Dermis microvascular lymphatic vessel endothelial cell (primary cell): ENCODE results near the gene TMEM191C. TPM values are rescaled to one million over a fixed set of nuclear protein-coding genes. Genes with fewer than 3 reads are reported as not detected.
"Not testable (repeated sequence)": the region's sequence is repeated elsewhere in the genome, so short reads cannot be mapped to it uniquely, and the experiment has no call there.

Experiments
- DNase-seq, 2 donors: peaks; one replicate each; pipeline versions ENCODE4 v3.0.0 to v3.0.0-alpha.2; 2010; ENCODE audit warnings: low read depth in 2 of 2
- total RNA-seq: library from RNA; depleted of rRNA; stranded (reverse); fragments of >200 nt; gene quantifications from 2 replicates; pipeline ENCODE4 v1.2.1, GENCODE V29; 2014

TMEM191C gene
- total RNA-seq, 1 donor from 2014 or later = 0.39 TPM

DNA sequence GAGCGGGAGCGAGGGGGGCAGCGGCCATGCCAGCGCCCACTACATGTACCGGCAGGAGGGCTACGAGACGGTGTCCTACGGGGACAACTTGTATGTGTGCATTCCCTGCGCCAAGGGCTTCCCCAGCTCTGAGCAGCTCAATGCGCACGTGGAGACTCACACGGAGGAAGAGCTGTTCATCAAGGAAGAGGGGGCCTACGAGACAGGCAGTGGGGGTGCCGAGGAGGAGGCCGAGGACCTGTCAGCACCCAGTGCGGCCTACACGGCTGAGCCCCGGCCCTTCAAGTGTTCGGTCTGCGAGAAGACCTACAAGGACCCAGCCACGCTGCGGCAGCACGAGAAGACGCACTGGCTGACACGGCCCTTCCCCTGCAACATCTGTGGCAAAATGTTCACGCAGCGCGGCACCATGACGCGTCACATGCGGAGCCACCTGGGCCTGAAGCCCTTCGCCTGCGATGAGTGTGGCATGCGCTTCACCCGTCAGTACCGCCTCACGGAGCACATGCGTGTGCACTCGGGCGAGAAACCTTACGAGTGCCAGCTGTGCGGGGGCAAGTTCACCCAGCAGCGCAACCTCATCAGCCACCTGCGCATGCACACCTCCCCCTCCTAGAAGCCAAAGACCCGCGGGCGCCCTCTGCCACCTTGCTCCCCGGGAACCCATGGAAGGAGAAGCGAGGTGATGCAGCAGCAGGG lies 20.9 kb upstream of the TMEM191C start:
- no peak for DNase-seq

DNA sequence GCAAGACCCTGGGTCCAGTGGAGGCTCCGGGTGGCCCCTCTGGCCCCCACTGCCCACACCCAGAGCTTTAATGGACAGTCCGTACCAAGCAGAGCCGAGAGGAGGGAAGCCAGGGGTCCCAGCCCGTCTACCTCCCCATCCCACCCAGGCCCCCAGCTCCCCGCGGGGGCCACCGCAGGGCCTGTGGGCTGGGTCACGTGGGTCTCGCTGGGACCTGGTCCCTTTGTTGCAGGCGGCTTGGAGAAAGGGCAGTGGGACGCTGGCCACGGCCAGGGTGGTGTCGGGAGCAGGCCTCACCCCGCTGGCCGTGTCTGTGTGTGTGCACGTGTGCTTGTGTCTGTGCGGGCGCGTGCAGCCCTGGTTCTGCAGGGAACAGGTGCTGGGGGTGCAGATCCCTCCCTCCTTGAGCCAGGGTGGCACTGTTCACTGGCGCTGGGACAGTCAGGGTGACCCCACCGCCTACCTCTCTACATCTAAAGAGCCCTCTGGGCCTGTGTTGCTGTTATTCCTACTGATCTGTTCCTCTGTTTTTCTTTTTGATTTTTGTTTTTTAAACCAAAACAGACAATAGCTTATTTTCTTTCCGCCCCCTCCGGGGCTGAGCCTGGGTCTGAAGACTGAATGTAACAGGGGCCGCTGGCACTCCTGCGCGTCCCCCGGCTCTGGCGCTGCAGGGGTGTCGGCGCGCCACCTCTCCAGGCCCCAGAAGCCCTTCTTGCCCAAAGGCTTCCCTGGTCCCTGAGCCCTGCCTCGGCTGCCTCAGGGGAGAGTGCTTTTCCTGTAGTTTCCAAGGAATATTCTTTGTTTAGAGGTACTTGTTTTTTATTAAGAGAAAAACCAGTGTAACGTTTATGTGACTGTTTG lies 20.1 kb upstream of the TMEM191C start:
- no peak for DNase-seq

DNA sequence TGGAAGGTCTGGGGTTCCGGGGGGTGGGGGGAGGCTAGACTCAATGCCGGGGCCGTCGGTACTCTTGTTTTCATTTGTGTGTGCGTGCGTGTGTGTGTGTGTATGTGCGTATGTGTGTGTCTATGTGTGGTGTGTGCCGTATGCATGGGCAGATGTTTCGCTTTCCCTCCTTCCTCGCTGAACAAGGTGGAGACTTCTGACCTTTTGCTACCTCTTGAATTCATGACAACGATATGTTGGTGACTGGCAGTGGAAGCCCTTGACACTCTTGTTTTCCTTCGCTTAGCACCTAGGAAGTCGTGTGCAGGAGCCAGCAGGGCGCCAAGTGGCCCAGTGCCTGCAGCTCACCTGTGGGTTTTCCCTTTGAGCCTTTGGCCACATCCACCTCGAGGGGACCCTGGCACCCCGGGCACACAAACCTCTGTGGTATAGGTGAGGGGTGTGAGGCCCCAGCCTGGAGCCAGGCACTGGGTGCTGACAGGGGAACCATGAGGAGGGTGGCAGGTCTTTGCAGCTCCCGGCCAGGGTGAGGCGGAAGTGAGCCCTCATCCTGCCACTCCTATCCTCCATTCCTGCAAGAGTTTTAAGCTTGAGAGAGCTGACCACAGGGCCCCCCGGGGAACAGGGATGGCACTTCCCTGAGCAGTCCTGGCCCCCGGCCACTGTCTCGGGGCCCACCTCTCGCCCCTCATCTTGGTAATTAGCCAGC lies 19.3 kb upstream of the TMEM191C start:
- no peak for DNase-seq

DNA sequence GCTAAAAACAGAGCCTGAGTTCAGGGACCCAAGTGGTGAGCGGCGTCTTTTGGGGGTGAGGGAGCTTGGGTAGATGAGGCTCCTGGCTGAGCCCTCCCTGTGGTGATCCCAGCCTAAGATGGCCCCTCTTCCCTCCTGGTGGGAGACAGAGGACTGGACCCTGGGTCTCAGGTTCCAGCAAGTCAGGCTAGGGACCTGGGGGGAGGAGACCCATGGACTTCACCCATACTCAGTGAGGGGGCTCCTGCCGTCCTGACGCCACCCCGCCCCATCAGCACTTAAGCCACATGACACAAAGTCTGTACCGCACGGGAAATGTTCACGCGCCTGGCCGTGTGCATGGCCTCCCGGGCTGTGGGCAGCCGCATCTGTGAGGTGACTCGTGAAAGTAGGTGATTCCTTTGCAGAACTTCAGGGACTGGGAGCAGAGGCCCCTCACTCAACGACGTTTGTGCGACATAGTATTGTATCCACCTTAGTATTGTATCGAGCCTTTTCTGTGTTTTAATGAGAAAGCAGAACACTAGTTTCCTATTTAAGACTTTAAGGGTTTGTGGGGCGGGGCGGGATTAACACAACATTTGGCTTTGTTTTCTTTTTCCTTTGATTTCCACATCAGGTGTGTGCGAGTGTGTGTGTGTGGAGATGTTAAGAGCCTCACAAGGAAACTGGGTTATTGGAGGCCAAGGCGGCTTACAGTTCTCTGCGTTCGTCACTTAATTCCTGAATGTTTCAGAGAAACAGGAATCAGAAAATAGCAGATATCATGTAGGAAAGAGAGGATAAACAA lies 18.4 kb upstream of the TMEM191C start:
- no peak for DNase-seq

DNA sequence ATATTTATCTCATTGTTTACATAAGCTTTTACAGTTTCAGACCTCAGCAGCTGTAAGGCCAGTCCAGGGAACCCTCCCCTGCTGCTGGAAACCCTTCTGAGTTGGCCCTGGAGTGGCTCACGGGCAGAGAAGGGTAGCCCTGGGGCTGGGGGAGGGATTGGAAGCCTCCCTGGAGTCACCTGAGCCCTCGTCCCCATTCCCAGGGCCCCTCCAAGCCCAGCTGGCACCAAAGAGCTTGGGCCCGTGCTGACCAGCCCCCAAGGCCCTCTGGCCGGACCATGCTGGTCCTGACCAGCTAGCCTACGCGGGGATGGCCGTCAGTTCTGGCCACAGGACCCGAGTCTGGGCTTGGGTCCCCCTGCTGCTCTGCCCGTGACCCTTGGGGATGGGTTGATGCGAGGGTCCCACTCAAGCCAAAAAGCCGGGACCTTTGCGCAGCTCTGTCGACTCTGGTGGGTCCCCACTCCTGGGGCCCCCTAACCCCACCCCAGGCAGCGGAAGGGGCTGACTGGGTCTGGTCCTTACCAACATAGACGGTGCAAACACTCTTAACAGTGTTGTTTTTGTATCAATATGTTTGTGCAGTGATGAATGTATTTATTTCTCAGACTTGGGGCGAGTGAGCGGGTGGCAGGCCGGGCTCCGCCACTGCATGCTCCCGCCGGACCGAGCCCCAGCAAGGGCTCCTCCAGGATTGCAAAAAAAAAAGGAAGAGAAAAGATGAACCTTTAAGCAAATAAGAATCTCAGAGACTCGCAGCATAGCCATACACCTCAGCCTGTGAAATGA lies 17.5 kb upstream of the TMEM191C start:
- no peak for DNase-seq

DNA sequence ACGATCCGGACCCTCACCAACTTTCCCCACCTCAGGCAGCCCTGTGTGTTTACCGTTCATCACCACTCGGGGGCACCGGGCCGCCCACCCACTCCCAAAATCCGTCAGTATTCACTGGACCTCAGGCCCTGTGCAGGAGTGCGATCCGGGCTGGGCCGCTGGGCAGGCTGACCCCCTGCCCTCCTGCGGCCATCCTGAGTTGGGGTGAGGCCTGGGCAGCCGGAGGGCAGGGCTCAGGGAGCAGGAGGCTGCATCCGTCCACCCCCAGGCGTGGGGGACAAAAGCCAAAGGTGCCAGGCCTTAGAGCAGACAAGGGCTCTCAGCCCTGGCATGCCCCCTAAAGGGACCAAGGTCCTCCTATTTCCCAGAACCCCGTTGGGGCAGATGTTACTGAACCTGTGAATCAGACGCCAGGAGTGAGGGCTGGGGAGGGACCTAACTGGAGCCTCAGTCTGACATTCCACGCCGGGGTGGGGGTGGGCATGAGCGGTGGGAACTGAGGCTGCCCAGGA lies 16.8 kb upstream of the TMEM191C start:
- DNase-seq = no peak

DNA sequence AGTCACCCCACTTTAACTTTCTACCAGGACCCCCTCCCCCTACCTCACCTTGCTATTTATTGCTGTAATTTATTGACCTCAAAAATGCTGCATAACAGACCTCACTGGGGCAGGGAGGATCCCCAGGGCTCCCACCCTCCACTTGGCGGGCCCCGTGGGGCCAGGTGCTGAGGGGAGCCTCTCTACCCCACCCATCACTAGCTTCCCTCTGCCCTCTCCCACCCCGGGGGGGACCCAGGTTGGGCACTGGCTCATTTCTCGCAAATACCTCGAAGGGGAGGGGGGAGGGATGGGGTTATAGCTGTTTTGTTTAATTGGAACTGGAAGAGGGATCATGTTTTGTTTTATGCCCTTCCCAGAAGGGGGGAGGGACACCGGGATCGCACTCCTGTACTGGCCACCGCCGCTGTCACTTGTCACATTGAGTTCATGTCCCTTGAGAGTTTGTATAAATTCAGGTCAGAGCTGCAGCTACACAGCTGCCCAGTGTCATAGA lies 16.3 kb upstream of the TMEM191C start:
- no peak for DNase-seq

DNA sequence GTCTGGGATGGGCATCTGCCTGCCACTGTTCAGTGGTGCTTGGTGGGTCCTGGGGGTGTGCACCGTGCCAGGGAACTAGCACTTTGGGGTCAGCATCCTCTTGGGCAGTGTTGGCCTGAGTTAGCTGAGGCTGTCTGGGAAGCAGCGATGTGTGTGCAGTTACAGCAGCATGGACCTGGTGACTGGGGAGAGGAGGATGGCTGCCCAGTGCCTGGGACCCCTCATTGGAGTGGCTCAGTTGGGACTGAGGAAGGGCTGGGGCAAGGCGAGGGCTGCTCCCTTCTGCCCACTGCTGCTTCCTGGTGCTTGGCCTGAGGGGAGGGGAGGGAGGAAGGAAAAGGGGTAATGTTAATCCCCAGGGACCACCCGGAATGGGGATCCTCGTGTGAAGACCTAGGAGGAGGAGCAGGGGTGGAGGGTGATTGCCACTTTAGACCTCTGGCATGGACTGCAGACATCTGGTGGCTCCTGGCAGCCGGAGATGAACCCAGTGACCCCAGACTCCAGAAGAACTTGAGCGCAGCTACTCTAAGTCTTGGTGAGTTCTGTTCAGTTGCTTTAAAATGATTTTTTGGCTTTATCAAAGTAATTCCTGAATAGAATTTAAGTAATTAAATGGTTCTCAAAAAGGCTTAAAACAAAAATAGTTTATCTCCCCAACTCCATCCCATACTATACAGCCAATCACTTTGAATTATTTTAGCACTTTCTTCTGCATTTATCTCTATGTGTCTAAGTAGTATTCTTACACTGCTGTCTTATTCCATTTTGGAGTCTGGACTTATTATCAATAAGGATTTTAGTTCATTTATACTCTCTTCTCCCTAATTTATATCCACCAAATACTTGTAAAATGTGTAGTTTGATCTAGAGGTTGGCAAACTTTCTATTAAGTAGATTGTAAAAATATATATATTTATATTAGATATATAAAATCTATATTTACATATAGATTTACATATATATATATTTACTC lies 15.4 kb upstream of the TMEM191C start:
- DNase-seq = no peak

DNA sequence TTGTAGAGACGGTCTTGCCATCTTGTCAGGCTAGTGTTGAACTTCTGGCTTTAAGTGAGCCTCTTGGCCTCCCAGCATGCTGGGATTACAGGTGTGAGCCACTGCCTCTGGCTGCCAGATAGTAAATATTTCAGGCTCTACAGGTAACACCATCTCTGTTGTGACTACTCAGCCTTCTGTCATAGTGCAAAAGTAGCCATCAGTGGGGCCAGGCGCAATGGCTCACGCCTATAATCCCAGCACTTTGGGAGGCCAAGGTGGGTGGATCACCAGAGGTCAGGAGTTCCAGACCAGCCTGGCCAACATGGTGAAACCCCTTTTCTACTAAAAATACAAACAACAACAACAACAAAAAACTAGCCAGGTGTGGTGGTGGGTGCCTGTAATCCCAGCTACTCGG lies 14.5 kb upstream of the TMEM191C start:
- not testable (repeated sequence) for DNase-seq

DNA sequence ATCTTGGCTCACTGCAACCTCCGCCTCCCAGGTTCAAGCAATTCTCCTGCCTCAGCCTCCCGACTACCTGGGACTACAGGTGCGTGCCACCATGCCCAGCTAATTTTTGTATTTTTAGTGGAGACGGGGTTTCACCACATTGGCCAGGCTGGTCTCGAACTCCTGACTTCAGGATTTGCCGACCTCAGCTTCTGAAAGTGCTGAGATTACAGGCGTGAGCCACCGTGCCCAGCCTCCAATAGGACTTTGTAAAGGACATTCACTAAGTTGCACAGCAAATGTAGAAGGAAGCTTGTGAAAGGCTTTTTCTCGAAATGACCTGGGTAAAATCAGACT lies 12.2 kb upstream of the TMEM191C start:
- not testable (repeated sequence) for DNase-seq

DNA sequence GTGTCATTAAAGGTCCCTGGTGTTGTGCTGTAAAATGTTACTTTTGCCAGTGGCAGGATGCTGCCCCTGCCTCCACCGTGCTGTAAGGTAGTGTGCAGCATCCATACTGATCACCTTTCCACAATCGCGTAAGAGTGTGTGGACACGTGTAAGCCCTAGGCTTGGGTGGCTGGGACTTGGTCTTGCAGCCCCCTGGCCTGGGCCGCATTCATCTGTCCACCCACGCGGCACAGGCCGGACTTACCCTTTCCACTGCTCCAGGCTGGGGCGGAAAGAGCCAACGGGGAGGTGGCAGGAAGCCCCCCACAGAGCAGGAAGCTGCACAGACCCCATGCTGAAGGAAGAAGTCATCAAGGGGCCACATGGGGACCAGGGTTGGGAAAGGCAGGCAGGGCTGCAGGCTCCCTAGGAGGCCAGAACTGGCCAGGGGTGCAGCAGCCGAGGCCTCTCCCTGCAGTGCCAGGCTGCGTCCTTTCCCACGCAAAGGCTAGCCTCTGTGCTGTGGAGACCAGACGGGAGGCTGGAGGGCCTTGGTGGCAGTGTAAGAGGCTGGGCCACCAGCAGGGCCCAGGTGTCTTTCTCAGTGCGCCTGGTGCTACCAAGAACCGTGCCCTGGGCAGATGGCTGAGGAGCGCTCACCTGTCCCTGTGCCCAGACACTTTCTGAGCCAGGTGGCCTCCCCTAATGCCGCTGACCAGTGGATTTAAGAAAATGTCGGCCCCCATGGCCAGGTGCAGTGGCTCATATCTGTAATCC lies 11.7 kb upstream of the TMEM191C start:
- no peak for DNase-seq

DNA sequence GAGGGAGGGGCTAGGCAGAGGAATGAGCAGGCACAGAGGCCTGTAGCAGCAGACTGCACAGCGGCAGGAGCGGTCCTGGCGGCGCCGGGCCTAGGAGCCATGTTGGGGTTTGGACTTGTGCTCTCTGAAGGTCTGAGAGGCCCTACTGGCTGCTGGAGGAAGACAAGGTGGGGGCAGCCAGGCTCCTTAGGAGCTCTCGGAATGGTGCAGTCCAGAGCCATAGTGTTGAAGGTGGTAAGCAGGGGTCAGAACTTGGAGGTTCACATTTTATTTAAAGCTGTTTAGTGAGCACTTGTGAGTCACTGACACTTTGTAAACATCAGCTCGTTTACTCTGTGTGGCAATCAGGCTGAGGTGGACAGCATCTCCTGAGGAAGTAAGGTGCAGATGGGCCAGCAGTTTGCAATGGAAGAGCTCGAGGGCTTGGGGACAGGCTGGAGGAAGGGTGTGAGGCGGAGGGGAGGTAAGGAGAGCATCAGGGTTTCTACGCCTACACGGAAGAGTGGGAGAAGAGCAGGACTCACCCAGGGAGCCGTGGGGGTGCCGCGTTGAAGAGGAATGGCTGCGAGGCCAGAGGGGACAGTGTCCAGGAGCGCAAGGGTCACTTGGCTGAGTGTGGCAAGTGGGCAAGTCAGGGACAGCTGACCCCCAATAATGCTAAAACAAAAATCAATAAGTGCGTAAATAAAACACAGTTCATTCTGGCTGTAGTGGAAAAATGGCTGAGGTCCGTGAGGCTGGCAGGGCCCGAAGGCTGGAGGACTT lies 10.0 kb upstream of the TMEM191C start:
- no peak for DNase-seq

DNA sequence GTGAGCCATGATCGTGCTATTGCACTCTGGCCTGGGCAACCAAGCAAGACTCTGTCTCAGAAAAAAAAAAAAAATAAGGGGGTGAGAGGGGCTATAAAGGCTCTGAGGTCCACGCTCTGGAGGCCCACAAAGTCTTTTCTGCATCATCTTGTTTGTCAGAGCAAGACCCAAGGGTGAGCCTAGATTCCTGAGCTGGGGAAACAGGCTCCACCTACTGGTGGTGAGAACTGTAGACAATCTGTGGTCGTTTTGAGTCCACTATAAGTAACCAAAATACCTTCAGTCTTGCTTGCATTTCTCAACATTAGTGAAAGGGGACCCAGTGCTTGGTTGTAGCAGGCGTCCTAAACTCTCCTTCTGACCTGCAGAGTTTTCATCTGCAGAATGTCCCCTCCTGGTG lies 4.5 kb upstream of the TMEM191C start:
- DNase-seq = not testable (repeated sequence)

DNA sequence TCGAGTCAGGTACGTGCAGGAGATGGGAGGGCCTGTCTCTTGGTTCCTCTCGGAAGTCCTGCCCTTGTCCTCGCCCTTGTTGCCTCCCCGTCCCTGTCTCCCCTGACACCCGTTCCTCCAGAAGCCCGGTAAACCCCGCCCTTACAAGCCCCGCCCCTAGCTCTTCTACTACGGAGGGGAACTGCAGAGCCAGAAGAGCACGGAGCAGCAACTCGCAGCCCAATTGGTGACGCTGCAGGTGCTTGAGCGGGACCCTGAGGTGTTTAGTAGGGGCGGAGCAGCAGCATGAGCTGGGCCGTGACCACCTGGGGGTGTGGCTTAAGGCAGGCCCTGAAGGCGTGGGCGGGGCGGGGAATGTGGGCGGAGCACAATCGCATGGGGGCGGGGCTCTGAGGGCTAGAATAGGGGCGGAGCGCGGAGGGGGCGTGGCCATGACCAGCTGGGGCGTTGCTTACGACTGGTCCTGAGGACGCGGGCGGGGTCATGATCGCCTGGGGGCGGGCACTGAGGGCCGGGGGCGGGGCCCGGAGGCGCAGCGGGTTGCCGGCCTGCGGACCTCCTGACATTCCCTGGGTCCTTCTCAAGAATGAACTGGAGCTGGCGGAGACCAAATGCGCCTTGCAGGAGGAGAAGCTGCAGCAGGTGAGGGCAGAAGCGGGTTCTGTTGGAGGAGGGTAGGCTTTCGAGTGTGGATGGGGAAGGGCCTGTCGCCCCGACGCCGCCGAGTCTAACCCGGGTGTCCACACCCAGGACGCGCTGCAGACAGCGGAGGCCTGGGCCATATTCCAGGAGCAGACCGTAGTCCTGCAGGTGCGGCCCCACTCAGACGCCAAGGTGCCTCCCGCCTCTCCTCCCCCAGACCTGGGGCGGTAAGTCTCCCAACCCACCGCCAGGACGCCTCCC lies 1.3 kb downstream of the TMEM191C start:
- peak in 1 of 2 donors; percentile 82 for DNase-seq

DNA sequence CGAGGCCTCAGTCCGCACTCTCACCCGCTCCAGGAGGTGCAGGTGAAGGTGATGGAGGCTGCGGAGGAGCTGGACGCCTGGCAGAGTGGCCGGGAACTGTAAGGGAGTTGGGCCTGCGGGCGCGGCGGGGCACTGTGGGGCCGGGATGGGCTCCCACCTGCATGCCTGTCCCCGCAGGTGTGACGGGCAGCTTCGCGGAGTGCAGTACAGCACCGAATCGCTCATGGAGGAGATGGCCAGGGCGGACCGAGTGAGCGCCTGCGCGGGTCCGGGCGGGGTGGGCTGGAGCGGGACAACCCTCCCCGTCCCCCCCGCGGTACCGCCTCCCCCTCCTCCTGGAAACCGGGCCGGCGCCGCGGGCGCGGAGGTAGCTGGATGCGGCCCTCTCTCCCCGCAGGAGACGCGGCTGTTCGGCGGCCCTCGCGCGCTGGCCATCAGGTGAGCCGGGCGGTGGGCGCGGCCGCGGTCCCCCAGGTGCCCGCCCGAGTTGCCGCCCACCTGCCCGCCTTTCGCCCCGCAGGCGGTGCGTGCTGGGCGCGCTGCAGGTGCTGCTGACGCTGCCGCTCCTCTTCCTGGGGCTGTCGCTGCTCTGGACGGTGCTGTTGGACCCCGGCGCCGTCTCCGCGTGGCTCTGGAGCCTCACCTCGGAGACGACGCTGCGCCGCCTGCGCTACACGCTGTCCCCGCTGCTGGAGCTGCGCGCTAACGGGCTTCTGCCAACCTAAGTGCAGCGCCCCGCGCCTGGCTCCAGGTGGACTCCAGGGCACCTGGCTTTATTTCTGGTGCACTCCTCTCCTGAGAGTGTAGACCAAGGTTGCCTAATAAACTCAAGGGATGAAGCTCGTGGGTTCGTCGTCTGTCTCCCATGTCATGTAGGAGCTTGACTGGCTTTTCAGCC lies 2.2 kb downstream of the TMEM191C start:
- DNase-seq = not testable (repeated sequence)

DNA sequence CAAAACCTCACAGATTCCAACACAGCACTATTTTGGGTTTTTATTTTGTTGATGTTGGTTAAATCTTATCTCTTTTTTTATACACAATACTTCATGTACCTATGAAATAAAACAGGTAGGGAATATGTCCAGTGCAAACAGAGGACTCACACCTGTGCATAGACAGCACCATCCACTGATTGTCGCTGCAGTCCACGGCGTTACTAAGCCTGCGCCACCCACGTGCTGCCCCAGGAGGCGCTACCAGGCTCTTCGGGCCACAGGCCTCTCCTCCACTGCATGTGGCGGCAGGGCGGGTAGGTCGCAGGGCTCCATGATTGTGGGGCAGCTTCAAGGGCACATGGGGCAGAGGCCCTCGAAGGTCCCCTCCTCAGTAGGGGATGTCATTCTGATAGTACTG lies 5.8 kb downstream of the TMEM191C start:
- DNase-seq = not testable (repeated sequence)
